NCI-H526 (cell line): ENCODE data around the gene NKX6-1.
A peak's percentile ranks its signal among the peaks of the same experiment; 100 is the strongest.

ENCODE experiments used
- DNase-seq, 2 experiments: peaks; one replicate each; lab custom pipeline; 2025; lab: John Stamatoyannopoulos, UW

Gene NKX6-1

DNA sequence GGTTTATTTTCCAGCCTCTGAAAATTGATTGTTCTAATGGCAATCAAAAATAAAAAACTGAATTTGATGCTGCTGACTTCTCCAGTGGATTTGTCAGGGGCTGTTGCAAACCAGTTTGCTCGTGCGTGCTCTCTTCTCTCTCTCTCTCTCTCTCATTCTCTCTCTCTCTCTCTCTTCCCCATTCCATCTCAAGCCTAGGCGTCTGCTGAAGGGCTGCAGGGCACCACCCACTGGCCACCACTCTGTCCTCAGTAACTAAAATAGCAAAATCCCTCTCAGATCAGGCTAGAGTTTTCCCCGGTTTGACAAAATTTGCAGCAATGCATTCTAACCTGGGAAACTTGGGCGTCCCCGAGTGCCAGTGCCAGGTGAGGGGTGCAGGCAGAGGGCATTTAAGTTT is 19.4 kb downstream of the NKX6-1 start:
- DNase-seq = no peak

- DNase-seq = no peak
Observed at GRCh38 chr4:84477738-84478137, 21.4 kb downstream of the NKX6-1 start.

DNA sequence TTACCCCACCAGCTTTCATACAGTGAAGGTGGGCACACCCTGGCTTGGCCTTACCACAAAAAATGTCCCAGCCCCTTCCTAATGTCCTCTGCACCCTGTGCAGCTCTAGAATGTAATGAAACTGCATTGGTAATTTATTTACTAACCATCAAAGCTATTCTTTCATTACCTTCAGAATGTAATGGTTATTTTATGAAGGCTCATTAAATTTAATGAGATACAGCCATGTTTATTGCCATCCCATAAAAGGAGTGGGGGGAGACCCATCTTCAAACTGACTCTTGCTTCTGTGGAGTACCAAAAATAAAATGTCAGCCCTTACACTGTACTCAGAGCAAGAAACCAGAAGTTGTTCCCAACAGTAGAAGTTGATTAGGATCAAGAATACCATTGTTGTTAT is 25.0 kb downstream of the NKX6-1 start:
- DNase-seq = no peak

- DNase-seq = no peak
Observed at GRCh38 chr4:84472154-84472553, 26.9 kb downstream of the NKX6-1 start.

GRCh38 chr4:84470204-84470785 is 28.8 kb downstream of the NKX6-1 start:
- no peak for DNase-seq

DNA sequence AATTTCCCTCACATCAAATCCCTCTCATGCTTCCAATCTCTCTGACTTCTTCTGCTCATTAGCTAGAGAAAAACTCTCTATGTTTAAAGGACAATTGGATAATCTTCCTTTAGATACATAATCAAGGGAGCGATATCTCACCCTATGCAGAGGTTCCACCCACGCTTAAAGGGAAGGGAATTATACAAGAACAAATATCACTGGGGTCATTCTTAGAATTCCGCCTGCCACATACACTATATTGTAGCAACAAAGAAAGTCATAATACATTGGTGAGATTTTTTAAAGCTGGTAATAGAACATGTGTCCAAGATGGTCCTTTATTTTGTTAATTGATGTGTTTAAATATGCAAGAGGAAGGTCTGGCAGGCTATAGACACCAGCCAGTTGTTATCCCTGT is 31.5 kb downstream of the NKX6-1 start:
- DNase-seq = no peak

DNA sequence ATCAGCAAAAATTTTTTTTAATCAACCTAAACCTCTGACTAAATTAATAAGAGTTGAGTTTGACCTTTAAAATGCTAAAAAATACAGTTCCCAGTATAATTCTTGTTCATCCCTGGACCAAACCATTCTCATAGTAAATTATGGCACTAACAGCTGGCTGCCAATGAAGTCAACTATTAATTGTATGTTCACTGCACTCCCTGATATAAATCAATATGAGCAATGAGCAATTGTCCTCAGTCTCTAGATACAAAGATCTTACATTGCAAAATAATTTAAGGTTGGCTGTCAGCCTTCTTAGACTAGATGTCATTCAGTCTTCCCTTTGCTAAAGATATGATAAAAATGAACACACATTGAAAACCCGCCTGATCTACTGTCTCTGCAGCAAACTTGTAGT is 39.3 kb downstream of the NKX6-1 start:
- DNase-seq = no peak

DNA sequence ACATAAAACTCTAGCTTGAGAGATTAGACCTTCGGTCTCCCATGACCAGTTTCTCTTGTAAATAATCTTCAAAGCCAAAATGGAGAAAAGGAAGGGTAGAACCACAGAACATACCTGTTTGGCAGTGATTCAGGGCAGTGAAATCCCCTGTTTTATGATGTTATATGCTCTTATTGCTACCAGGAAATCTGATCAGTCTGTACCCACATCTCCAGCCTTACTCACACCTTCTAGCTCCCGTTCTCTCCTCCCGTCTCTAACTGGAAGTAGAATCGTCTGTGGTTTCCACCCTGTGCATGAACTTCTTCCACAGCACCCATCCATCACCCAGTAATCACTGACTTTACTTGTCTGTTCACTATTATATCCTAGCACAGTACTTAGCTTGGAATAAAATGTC is 42.9 kb downstream of the NKX6-1 start:
- DNase-seq = no peak

DNA sequence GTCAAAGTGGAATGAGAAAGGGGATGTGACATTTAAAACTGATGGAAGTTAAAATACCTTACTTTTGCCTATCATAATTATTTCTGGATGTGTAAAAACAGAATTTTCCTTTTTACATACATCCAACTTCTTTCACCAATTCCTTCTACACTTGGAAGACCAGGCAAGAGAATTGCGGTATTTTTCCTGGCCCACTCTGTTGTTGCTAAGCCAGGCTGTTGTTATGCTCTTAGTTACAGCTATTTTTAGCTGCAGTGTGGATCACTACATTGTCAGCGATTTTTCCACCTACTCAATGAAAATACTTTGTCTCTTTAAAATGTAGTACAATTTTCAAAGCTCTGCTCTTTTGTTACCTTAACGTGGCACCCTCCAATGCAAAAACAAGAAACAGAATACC is 43.4 kb downstream of the NKX6-1 start:
- no peak for DNase-seq

- peak in 1 of 2 experiments; percentile 12 for DNase-seq
Observed at GRCh38 chr4:84451546-84451945, 47.5 kb downstream of the NKX6-1 start.

- no peak for DNase-seq
Observed at GRCh38 chr4:84443523-84443922, 55.6 kb downstream of the NKX6-1 start.

GRCh38 chr4:84442778-84443177 is 56.3 kb downstream of the NKX6-1 start:
- no peak for DNase-seq
